HEK293T (cell line): ENCODE results near the gene SNAPC4.

Experiments used
- BHLHE40 ChIP-seq: fragments of 450-650 bp; IDR thresholded peaks from 2 replicates; pipeline ENCODE4 v1.6.1; 2016; ENCODE audit warnings: mild to moderate bottlenecking, moderate library complexity, borderline replicate concordance
- ELF4 ChIP-seq: fragments of 450-650 bp; IDR thresholded peaks from 2 replicates; pipeline ENCODE4 v1.6.1; 2017; ENCODE audit warnings: antibody characterized with exemption
- FOXK2 ChIP-seq: fragments of 450-650 bp; IDR thresholded peaks from 2 replicates; pipeline ENCODE4 v1.6.1; 2016; ENCODE audit warnings: mild to moderate bottlenecking
- FOXM1 ChIP-seq: fragments of 450-650 bp; IDR thresholded peaks from 2 replicates; pipeline ENCODE4 v1.6.1; 2017; ENCODE audit warnings: mild to moderate bottlenecking, borderline replicate concordance
- LEF1 ChIP-seq: fragments of 450-650 bp; IDR thresholded peaks from 2 replicates; pipeline ENCODE4 v1.6.1; 2017; ENCODE audit warnings: mild to moderate bottlenecking, borderline replicate concordance
- SP1 ChIP-seq: fragments of 450-650 bp; IDR thresholded peaks from 2 replicates; pipeline ENCODE4 v1.6.1; 2017
- SUZ12 ChIP-seq: fragments of 450-650 bp; IDR thresholded peaks from 2 replicates; pipeline ENCODE4 v1.6.1; 2016; ENCODE audit warnings: mild to moderate bottlenecking
- TARDBP ChIP-seq: fragments of 450-650 bp; IDR thresholded peaks from 2 replicates; pipeline ENCODE4 v1.6.1; 2016

- TF ChIP-seq BHLHE40 (no peak), TARDBP (no peak), FOXK2 (no peak), SUZ12 (no peak), LEF1 (no peak), ELF4 (no peak), SP1 (no peak), FOXM1 (no peak)
These were observed 47.3 kb upstream of the SNAPC4 start for GRCh38 chr9:136447173-136447778.
